Esophagus muscularis mucosa (tissue), 3 donors: ENCODE measurements around the gene CHD3.

Experiments
- CTCF ChIP-seq, 3 experiments: fragments of 200-600 bp in 2 of 3; fragments of 450-650 bp in 1 of 3; sonication (generic) in 2 of 3; IDR thresholded peaks; one replicate each; pipeline ENCODE4 v1.5.1; 2017 to 2019; ENCODE audit warnings: antibody characterized with exemption in 3 of 3, mild to moderate bottlenecking in 2 of 3, moderate library complexity in 1 of 3
- POLR2A ChIP-seq: fragments of 450-650 bp; IDR thresholded peaks from one replicate; pipeline ENCODE4 v1.6.1; 2017; ENCODE audit warnings: antibody characterized with exemption, moderate library complexity, mild to moderate bottlenecking, low read depth
- POLR2AphosphoS5 ChIP-seq, 2 donors: sonication (generic); formaldehyde crosslinking; IDR thresholded peaks; one replicate each; pipeline ENCODE4 v1.6.1; 2017; ENCODE audit warnings: antibody characterized with exemption in 2 of 2

GRCh38 chr17:7955414-7956227 is 67.0 kb downstream of the CHD3 start:
- TF ChIP-seq CTCF (IDR thresholded peaks at IDR 0.05) = no peak
- no peak for TF ChIP-seq POLR2AphosphoS5 (IDR thresholded peaks at IDR 0.05)
- no peak for TF ChIP-seq POLR2A
